ENCODE results near the gene APOF.
"Not testable (repeated sequence)": the region's sequence is repeated elsewhere in the genome, so short reads cannot be mapped to it uniquely, and the experiment has no call there.

Gene APOF

GRCh38 chr12:56373515-56373914 is 10.9 kb upstream of the APOF start:
- no peak for DNase-seq (ENCODE audit: low read depth in 2 of 3, low spot score in 2 of 3)

GRCh38 chr12:56366948-56367347 is 4.3 kb upstream of the APOF start:
- no peak for DNase-seq (ENCODE audit: low read depth in 2 of 3, low spot score in 2 of 3)

GRCh38 chr12:56361487-56362129 is 1.0 kb downstream of the APOF start:
- no peak for DNase-seq (ENCODE audit: low read depth in 2 of 3, low spot score in 2 of 3)

- peak; percentile 93 to 98 (median 93) for DNase-seq (ENCODE audit: low read depth in 2 of 3, low spot score in 2 of 3)
Measured at GRCh38 chr12:56359851-56360767, 2.5 kb downstream of the APOF start, which contains the start of gene STAT2. STAT2 (minus strand) TSS chr12:56360107; CDS start chr12:56356571, 3,536 bp downstream.

- DNase-seq (ENCODE audit: low read depth in 2 of 3, low spot score in 2 of 3), result no peak
Measured at GRCh38 chr12:56358836-56359532, 3.7 kb downstream of the APOF start.

- no peak for DNase-seq (ENCODE audit: low read depth in 2 of 3, low spot score in 2 of 3)
Measured at GRCh38 chr12:56351325-56351724, 11.3 kb downstream of the APOF start.

GRCh38 chr12:56350662-56351061 is 12.0 kb downstream of the APOF start:
- no peak for DNase-seq (ENCODE audit: low read depth in 2 of 3, low spot score in 2 of 3)

- no peak for DNase-seq (ENCODE audit: low read depth in 2 of 3, low spot score in 2 of 3)
Measured at GRCh38 chr12:56348776-56349175, 13.9 kb downstream of the APOF start.

- not testable (repeated sequence) for DNase-seq (ENCODE audit: low read depth in 2 of 3, low spot score in 2 of 3)
Measured at GRCh38 chr12:56347255-56347654, 15.4 kb downstream of the APOF start.

- no peak for DNase-seq (ENCODE audit: low read depth in 2 of 3, low spot score in 2 of 3)
Measured at GRCh38 chr12:56346675-56347074, 16.0 kb downstream of the APOF start.

GRCh38 chr12:56342290-56342689 is 20.4 kb downstream of the APOF start:
- not testable (repeated sequence) for DNase-seq (ENCODE audit: low read depth in 2 of 3, low spot score in 2 of 3)

- DNase-seq (ENCODE audit: low read depth in 2 of 3, low spot score in 2 of 3), result no peak
Measured at GRCh38 chr12:56341616-56342015, 21.0 kb downstream of the APOF start.

- no peak for DNase-seq (ENCODE audit: low read depth in 2 of 3, low spot score in 2 of 3)
Measured at GRCh38 chr12:56339158-56339422, 23.6 kb downstream of the APOF start.

- peak; percentile 36 to 71 (median 69) for DNase-seq (ENCODE audit: low read depth in 2 of 3, low spot score in 2 of 3)
Measured at GRCh38 chr12:56338308-56339157, 24.1 kb downstream of the APOF start, which contains the start of gene IL23A. IL23A (plus strand) TSS chr12:56338884; CDS start chr12:56339045, 161 bp downstream.

GRCh38 chr12:56337753-56338251 is 24.9 kb downstream of the APOF start:
- no peak for DNase-seq (ENCODE audit: low read depth in 2 of 3, low spot score in 2 of 3)

GRCh38 chr12:56336361-56337167 is 26.1 kb downstream of the APOF start:
- DNase-seq (ENCODE audit: low read depth in 2 of 3, low spot score in 2 of 3), result no peak

- DNase-seq (ENCODE audit: low read depth in 2 of 3, low spot score in 2 of 3), result not testable (repeated sequence)
Measured at GRCh38 chr12:56335527-56335926, 27.1 kb downstream of the APOF start.

GRCh38 chr12:56334490-56334793 is 28.2 kb downstream of the APOF start:
- DNase-seq (ENCODE audit: low read depth in 2 of 3, low spot score in 2 of 3), result no peak

GRCh38 chr12:56333679-56334489 is 28.8 kb downstream of the APOF start, which contains the start of gene PAN2:
PAN2 (minus strand) TSS chr12:56334000; CDS start chr12:56333094, 906 bp downstream.
- DNase-seq (ENCODE audit: low read depth in 2 of 3, low spot score in 2 of 3), result peak; percentile 63 to 86 (median 86)
